HG02759 (cell line): ENCODE results near the gene RIPOR3.

Experiments used
- ATAC-seq: cut with Tn5 transposase; IDR thresholded peaks from one replicate; pipeline ENCODE4 v1.9.1; 2021; ENCODE audit warnings: mild to moderate bottlenecking, moderate library complexity; ENCODE audit not compliant: unreplicated experiment

The RIPOR3 gene

GRCh38 chr20:50592282-50593004 lies 98.9 kb downstream of the RIPOR3 start:
- no peak for ATAC-seq

GRCh38 chr20:50591233-50591852 lies 100.0 kb downstream of the RIPOR3 start:
- no peak for ATAC-seq

DNA sequence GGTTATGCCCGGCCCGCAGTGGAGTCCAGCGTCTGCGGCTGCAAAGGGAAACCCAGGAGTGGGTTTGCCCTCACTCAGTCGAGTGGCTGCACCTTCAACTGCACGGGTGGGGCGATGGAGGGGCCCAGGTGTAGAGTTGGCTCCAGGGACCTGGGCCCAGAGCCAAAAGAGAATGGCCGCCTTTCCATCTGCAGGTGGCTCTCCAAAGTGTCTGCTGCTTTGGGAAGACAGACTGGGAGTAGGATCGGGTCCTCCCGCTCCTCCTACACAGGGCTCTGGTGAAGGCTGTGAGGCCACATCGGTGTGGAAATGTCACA lies 101.0 kb downstream of the RIPOR3 start:
- no peak for ATAC-seq

DNA sequence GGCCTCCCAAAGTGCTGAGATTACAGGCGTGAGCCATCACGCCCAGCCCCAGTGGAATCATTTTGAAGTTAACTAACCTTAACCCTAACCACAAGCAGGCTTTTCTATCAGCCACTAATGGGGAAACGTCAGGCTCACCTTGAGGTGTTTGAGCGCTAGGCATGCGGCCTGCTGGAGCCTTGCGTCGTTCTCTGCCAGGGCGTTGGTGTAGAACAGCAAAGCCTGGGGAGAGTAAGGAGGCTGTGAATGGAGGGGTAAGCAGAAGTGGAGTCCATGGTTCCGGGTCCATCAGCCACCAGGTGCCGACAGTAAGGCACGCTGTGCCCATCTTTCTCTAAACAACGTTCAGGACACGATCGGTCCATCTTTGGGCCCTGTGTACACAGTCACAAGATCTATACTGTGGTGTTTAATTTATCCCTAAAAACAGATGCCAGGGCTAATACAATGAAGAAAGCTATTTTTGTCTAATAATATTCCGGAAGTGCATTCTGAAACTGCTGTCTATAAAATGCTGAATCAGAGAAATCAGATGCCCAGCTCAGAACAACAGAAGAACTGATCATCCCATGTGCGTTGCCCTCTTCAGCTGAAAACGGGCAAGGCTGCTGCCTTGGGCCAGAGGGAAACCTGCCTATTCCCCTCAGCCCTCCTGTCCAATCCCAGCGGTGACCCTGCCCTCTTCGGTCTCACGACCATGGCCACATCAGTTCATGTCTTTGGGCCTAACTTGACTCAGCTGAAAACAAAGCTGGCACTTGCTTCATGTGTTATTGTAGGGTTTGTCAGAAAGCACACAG lies 101.6 kb downstream of the RIPOR3 start:
- no peak for ATAC-seq

DNA sequence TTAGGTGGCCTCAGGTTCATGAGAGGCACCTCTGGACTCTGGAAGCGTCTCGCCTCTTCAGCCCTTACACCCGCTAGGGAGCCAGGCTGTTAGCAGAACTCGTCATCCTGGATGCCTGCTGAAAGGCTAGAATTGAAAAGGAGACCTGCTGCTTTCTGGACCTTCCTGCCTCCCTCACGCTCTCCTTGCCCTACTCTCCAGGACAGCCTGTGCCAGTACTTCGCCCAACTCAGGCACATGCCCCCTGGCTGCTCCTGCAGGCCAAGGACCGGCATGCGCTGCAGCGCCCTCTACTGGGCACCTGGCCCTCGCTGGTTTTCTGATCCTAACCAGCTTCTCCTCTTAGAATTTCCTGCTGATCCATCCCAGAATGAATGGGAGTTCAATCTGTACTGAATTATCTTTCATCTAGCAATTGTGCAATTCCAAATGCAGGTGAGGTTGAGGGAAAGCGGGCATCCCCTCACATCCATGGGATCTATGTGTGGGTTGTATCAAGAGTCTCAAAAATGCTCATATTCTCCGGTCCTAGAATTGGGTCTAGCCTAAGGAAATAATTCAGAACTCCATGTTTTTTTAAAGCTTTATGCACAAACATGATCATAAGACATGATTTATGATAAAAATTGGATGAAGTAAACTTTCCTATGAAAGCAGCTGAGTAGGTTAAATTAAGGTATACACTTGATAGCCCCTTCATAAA lies 103.2 kb downstream of the RIPOR3 start:
- no peak for ATAC-seq

GRCh38 chr20:50587291-50587961 lies 103.9 kb downstream of the RIPOR3 start:
- no peak for ATAC-seq

- no peak for ATAC-seq
These were observed 104.7 kb downstream of the RIPOR3 start for GRCh38 chr20:50586531-50587232.

- no peak for ATAC-seq
These were observed 105.7 kb downstream of the RIPOR3 start for GRCh38 chr20:50585678-50586077.

DNA sequence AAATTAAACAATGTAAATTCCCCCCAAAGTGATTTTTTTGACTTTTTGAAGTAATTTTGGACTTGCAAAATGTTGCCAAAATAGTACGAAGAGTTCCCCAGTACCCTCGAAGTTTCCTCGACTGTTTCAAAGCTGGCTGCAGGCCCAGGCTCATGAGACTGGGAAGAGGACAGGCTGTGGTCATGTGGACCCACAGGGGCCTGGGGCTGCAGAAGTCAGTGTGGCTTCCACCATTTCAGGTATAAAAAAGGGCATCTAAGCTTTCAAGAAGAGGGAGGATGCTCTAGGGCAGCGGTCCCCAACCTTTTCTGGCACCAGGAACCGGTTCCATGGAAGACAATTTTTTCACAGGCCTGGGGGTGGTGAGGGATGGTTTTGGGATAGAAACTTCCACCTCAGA lies 106.1 kb downstream of the RIPOR3 start:
- no peak for ATAC-seq

DNA sequence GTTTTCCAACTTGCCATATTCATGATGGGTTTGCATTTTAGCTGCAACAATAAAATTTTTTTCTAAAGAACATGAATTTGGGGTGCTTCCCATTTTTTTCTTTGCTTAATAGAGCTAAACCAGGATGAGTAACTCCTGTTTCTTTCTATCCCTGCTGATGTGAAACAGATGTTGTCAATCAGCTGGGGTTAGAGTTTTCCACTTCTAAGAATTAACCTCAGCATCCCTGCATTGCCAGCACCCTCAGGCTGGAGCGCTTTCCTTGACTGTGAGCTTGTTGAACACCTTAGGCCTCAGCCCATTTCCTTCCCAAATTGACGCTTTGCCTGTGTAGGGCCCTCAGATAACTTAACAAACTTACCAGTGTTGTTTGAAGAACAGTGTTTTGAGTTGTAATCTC lies 106.7 kb downstream of the RIPOR3 start:
- no peak for ATAC-seq

DNA sequence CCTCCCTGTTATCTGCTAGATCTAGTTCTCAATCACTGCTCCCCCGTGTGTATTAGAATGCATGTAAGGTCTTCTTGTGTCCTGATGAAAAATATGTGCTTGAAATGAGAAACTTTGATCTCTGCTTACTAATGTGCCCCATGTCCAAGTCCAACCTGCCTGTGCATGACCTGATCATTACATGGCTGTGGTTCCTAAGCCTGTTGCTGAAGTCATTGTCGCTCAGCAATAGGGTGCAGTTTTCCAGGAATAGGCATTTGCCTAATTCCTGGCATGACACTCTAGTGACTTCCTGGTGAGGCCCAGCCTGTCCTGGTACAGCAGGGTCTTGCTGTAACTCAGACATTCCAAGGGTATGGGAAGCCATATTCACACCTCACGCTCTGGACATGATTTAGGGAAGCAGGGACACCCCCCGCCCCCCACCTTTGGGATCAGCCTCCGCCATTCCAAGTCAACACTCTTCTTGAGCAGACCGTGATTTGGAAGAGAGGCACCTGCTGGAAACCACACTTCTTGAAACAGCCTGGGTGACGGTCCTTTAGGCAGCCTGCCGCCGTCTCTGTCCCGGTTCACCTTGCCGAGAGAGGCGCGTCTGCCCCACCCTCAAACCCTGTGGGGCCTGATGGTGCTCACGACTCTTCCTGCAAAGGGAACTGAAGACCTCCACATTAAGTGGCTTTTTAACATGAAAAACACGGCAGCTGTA lies 107.7 kb downstream of the RIPOR3 start:
- no peak for ATAC-seq

GRCh38 chr20:50582591-50583234 lies 108.6 kb downstream of the RIPOR3 start:
- no peak for ATAC-seq

- ATAC-seq = no peak
These were observed 109.2 kb downstream of the RIPOR3 start for GRCh38 chr20:50582092-50582491.

GRCh38 chr20:50580842-50581544 lies 110.3 kb downstream of the RIPOR3 start:
- ATAC-seq = no peak

DNA sequence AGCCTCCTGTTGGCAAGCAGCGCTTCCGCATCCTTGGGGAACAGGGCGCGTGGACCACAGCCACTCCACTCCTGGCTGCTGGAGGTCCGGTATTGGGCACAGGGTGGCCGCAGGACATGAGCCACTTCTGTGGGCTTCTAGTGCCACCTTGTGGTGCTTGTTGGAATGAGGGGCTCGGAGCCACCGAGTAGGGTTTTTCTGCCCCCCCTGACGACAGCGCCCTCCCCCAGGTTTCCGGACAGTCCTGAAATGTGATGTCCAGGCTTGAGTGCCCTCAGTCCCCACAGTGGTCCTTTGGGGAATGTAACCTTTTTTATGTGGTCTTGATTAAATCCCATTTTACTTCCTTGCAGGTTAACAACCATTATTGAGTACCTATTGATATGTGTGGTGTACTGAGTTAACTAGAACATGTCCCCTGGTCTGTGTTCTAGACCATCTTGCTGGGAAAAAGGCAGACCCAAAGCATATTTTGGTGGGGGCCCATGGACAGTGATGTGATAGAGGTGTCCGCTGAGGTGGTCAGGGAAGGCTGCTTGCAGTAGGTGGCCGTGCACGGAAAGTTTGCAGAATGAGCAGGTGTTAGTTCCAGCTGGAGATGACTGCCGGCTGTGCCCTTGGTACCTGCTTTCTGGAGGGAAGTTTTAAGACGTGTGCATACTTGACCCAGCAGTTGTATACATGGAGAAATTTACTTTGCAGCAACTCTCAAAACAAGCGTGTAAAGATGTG lies 111.2 kb downstream of the RIPOR3 start:
- no peak for ATAC-seq

DNA sequence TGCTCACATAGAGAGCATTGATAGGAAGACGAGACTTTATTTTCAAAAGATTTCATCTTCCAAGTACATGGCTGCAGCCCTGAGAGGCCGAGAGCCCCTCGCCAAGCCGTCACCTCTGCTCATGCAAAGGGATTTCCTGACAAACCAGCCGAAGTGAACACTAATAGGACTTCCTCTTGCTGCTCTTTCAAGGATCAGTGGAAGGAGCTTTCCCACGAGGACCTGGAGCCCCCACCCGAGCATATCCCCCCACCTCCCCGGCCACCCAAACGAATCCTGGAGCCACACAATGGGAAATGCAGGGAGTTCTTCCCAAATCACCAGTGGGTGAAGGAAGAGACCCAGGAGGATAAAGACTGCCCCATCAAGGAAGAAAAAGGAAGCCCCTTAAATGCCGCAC lies 111.8 kb downstream of the RIPOR3 start:
- ATAC-seq = no peak

GRCh38 chr20:50578778-50579165 lies 112.6 kb downstream of the RIPOR3 start:
- no peak for ATAC-seq
